ENCODE measurements around the gene CEP85L. TPM values are rescaled to one million over a fixed set of nuclear protein-coding genes. Genes with fewer than 3 reads are reported as not detected.

CEP85L gene
- total and polyA plus RNA-seq, 2 experiments from 2014 or later = 9.1 to 10.1 TPM

DNA sequence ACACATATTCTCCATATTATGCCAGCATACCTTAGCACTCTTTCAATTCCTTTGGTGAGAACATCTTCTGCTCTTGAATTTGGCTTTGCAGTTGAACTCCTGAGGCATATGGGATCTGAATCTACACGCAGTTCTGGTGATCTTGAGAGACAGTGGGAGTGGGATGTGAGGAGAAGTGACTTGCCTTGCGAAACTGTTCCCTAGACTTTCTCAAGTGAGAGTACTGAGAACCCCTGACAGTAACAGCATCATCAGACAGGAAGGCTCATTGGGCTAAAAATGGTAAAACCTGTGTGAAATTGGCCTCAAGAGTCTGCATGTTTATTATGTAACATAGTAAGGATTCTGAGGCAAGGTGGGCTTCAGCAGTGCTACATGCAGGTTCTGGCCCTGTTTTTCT lies 49.1 kb upstream of the CEP85L start:
- Mint-ChIP-seq H3K36me3 (ENCODE audit: low read depth) (no peaks in the 10 kb centered on the region), H3K4me3 (no peak overlapping the region), H3K27me3 (ENCODE audit: insufficient read depth, low read depth, poor library complexity) (peaks cover 3% of the 10 kb centered on the region), H3K9me3 (no peaks in the 10 kb centered on the region), H3K27ac (no peak overlapping the region), H3K4me1 (peaks cover 9% of the 10 kb centered on the region)
- H3K36me3 ChIP-seq (ENCODE audit: insufficient read depth) = no peaks in the 10 kb centered on the region
- no peaks in the 10 kb centered on the region for H3K79me2 ChIP-seq (replicated peaks; ENCODE audit: insufficient read depth)
- no peaks in the 10 kb centered on the region for H3K9me2 ChIP-seq (ENCODE audit: insufficient read depth)
- no peaks in the 10 kb centered on the region for H3F3A ChIP-seq (replicated peaks; ENCODE audit: low read depth)
- TF ChIP-seq EZH2 (IDR thresholded peaks at IDR 0.05; ENCODE audit: low read depth, unreplicated experiment) = no peak
- no peak for TF ChIP-seq EZH2phosphoT487 (IDR thresholded peaks at IDR 0.05; ENCODE audit: unreplicated experiment)
- TF ChIP-seq ZNF114 (CRISPR knock-in tag; IDR thresholded peaks at IDR 0.05) = no peak
- TF ChIP-seq CREB1 (CRISPR knock-in tag; IDR thresholded peaks at IDR 0.05; ENCODE audit: low read depth) = no peak
- TF ChIP-seq, protein P1, sequence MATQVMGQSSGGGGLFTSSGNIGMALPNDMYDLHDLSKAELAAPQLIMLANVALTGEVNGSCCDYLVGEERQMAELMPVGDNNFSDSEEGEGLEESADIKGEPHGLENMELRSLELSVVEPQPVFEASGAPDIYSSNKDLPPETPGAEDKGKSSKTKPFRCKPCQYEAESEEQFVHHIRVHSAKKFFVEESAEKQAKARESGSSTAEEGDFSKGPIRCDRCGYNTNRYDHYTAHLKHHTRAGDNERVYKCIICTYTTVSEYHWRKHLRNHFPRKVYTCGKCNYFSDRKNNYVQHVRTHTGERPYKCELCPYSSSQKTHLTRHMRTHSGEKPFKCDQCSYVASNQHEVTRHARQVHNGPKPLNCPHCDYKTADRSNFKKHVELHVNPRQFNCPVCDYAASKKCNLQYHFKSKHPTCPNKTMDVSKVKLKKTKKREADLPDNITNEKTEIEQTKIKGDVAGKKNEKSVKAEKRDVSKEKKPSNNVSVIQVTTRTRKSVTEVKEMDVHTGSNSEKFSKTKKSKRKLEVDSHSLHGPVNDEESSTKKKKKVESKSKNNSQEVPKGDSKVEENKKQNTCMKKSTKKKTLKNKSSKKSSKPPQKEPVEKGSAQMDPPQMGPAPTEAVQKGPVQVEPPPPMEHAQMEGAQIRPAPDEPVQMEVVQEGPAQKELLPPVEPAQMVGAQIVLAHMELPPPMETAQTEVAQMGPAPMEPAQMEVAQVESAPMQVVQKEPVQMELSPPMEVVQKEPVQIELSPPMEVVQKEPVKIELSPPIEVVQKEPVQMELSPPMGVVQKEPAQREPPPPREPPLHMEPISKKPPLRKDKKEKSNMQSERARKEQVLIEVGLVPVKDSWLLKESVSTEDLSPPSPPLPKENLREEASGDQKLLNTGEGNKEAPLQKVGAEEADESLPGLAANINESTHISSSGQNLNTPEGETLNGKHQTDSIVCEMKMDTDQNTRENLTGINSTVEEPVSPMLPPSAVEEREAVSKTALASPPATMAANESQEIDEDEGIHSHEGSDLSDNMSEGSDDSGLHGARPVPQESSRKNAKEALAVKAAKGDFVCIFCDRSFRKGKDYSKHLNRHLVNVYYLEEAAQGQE (IDR thresholded peaks at IDR 0.05; ENCODE audit: unreplicated experiment) = no peak
- TF ChIP-seq JUNB (IDR thresholded peaks at IDR 0.05; ENCODE audit: unreplicated experiment) = no peak
- H3K4me2 ChIP-seq = no peak overlapping the region
- H3K27me3 ChIP-seq (ENCODE audit: insufficient read depth) = no peaks in the 10 kb centered on the region
- no peak overlapping the region for H3K27ac ChIP-seq (ENCODE audit: low read depth)
- peaks cover 8% of the 10 kb centered on the region for H3K4me1 ChIP-seq (ENCODE audit: insufficient read depth)
- no peak overlapping the region for H2AFZ ChIP-seq
- no peak for DNase-seq (ENCODE audit: low spot score)
- ATAC-seq = no peak
- no peaks in the 10 kb centered on the region for H4K20me1 ChIP-seq (replicated peaks; ENCODE audit: insufficient read depth)
- no peak overlapping the region for H3K4me3 ChIP-seq

DNA sequence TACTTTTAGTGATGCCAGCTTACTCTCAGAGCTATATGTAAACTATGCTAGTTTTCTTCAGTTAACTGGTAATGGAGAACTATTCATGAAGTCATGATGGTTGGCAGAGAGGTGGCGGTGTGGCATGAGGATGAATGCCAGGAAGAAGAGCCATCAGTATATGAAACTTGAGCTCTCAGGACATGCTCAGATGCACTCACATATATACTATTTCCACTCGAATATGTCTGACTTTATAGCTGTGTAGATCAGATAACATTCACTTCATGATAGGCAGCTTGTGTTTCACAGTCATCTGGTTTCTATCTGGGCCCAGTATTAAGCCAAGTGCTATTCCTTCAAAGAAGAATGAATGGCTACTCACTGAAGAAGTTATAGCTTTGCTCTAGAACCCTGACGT lies 46.2 kb upstream of the CEP85L start:
- peaks cover 3% of the 10 kb centered on the region for H3K27me3 Mint-ChIP-seq (ENCODE audit: insufficient read depth, low read depth, poor library complexity)
- Histone ChIP-seq H2AFZ (no peak overlapping the region), H3K36me3 (ENCODE audit: insufficient read depth) (no peaks in the 10 kb centered on the region), H3K4me3 (no peak overlapping the region), H3K9me2 (ENCODE audit: insufficient read depth) (no peaks in the 10 kb centered on the region), H3F3A (replicated peaks; ENCODE audit: low read depth) (no peaks in the 10 kb centered on the region), H3K27ac (ENCODE audit: low read depth) (no peak overlapping the region), H3K4me2 (no peak overlapping the region), H4K20me1 (replicated peaks; ENCODE audit: insufficient read depth) (no peaks in the 10 kb centered on the region), H3K4me1 (ENCODE audit: insufficient read depth) (no peaks in the 10 kb centered on the region), H3K27me3 (ENCODE audit: insufficient read depth) (no peaks in the 10 kb centered on the region), H3K79me2 (replicated peaks; ENCODE audit: insufficient read depth) (no peaks in the 10 kb centered on the region)
- no peaks in the 10 kb centered on the region for H3K9me3 Mint-ChIP-seq
- DNase-seq (ENCODE audit: low spot score) (no peak), ATAC-seq (no peak)
- H3K27ac Mint-ChIP-seq = no peak overlapping the region
- H3K4me1 Mint-ChIP-seq = no peaks in the 10 kb centered on the region
- TF ChIP-seq, protein P2, sequence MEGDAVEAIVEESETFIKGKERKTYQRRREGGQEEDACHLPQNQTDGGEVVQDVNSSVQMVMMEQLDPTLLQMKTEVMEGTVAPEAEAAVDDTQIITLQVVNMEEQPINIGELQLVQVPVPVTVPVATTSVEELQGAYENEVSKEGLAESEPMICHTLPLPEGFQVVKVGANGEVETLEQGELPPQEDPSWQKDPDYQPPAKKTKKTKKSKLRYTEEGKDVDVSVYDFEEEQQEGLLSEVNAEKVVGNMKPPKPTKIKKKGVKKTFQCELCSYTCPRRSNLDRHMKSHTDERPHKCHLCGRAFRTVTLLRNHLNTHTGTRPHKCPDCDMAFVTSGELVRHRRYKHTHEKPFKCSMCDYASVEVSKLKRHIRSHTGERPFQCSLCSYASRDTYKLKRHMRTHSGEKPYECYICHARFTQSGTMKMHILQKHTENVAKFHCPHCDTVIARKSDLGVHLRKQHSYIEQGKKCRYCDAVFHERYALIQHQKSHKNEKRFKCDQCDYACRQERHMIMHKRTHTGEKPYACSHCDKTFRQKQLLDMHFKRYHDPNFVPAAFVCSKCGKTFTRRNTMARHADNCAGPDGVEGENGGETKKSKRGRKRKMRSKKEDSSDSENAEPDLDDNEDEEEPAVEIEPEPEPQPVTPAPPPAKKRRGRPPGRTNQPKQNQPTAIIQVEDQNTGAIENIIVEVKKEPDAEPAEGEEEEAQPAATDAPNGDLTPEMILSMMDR (conservative IDR thresholded peaks at IDR 0.05; ENCODE audit: low read depth in 2 of 2) = peak in 1 of 2 experiments; percentile 20; a peak in 1 of 4 replicates
- no peak for TF ChIP-seq JUNB (IDR thresholded peaks at IDR 0.05; ENCODE audit: unreplicated experiment)
- no peaks in the 10 kb centered on the region for H3K36me3 Mint-ChIP-seq (ENCODE audit: low read depth)
- H3K4me3 Mint-ChIP-seq = no peak overlapping the region
